ENCODE results near the gene ZBTB20.

- TF ChIP-seq CTCF (IDR thresholded peaks at IDR 0.05) (no peak), POLR2A (IDR thresholded peaks at IDR 0.05) (no peak)
Measured at GRCh38 chr3:114745322-114746240, 401.5 kb downstream of the ZBTB20 start.
